ENCODE results near the gene MUC5AC.
"Not testable (repeated sequence)": the region's sequence is repeated elsewhere in the genome, so short reads cannot be mapped to it uniquely, and the experiment has no call there.

DNA sequence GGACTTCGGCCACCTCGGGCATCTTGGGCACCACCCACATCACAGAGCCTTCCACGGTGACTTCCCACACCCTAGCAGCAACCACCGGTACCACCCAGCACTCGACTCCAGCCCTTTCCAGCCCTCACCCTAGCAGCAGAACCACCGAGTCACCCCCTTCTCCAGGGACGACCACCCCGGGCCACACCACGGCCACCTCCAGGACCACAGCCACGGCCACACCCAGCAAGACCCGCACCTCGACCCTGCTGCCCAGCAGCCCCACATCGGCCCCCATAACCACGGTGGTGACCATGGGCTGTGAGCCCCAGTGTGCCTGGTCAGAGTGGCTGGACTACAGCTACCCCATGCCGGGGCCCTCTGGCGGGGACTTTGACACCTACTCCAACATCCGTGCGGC, 85.8 kb downstream of the MUC5AC start:
- not testable (repeated sequence) for TF ChIP-seq POLR2A (IDR thresholded peaks at IDR 0.05)
- TF ChIP-seq, protein P1, sequence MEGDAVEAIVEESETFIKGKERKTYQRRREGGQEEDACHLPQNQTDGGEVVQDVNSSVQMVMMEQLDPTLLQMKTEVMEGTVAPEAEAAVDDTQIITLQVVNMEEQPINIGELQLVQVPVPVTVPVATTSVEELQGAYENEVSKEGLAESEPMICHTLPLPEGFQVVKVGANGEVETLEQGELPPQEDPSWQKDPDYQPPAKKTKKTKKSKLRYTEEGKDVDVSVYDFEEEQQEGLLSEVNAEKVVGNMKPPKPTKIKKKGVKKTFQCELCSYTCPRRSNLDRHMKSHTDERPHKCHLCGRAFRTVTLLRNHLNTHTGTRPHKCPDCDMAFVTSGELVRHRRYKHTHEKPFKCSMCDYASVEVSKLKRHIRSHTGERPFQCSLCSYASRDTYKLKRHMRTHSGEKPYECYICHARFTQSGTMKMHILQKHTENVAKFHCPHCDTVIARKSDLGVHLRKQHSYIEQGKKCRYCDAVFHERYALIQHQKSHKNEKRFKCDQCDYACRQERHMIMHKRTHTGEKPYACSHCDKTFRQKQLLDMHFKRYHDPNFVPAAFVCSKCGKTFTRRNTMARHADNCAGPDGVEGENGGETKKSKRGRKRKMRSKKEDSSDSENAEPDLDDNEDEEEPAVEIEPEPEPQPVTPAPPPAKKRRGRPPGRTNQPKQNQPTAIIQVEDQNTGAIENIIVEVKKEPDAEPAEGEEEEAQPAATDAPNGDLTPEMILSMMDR (IDR thresholded peaks at IDR 0.05 in 8 of 11, conservative IDR thresholded peaks at IDR 0.05 in 3 of 11) = not testable (repeated sequence)
